HCT116 (cell line): Measurements from ENCODE around the gene OR11A1. TPM values are rescaled to one million over a fixed set of nuclear protein-coding genes. Genes with fewer than 3 reads are reported as not detected.

Experiments
- ATAC-seq: fragments of 200-7000 bp; cut with Tn5 transposase; 2 replicates; pipeline ENCODE4 v1.9.1; 2020; ENCODE audit warnings: mild to moderate bottlenecking, moderate library complexity
- BruUV-seq: library from RNA; stranded (reverse); fragments of 400-500 nt; replicated peaks from 2 replicates; lab custom pipeline; 2021; lab: Mats Ljungman, UMichigan
- CTCF ChIA-PET: fragments of 300-600 bp; sonication (Branson Sonifier 250); formaldehyde crosslinking; loops from one replicate; lab custom pipeline; 2021; ENCODE audit warnings: antibody characterized with exemption; lab: Charles Lee
- POLR2A ChIA-PET: fragments of 300-600, 350-600 bp; sonication (Branson Sonifier 250); formaldehyde crosslinking; loops from one replicate; lab custom pipeline; 2021; ENCODE audit warnings: antibody characterized with exemption; lab: Charles Lee
- RAD21 ChIA-PET, 2 experiments: fragments of 300-600 bp; sonication (Branson Sonifier 250); formaldehyde crosslinking; loops; one replicate each; lab custom pipeline; 2023; ENCODE audit warnings: low total read pairs in 2 of 2; ENCODE audit not compliant: uncharacterized antibody in 2 of 2, unreplicated experiment in 2 of 2, low non-redundant PET in 1 of 2; lab: Charles Lee
- DNase-seq: peaks from one replicate; pipeline ENCODE4 v3.0.0-alpha.2; 2010; ENCODE audit warnings: low read depth, low spot score
- H2AFZ ChIP-seq: fragments of 200-600 bp; shearing (Covaris generic), sonication (generic); 2 replicates; pipeline ENCODE4 v1.6.1; 2017; ENCODE audit warnings: low read depth, mixed run types, mixed read lengths, antibody characterized with exemption, low read length; ENCODE audit not compliant: poor library complexity, severe bottlenecking
- H3K27ac ChIP-seq: 2 replicates; pipeline ENCODE4 v1.5.1; 2012; ENCODE audit warnings: low read depth, low read length
- H3K27me3 ChIP-seq: fragments of 200-600 bp; sonication (generic); 2 replicates; pipeline ENCODE4 v1.6.1; 2016; ENCODE audit warnings: mixed run types, low read length, mixed read lengths; ENCODE audit not compliant: insufficient read depth
- H3K36me3 ChIP-seq, 2 experiments: fragments of 200-500 bp in 1 of 2; fragments of 200-600 bp in 1 of 2; sonication (Bioruptor generic) in 1 of 2; sonication (generic) in 1 of 2; 2 replicates each; pipeline versions ENCODE4 v1.5.1 to v1.6.1; 2014 to 2016; ENCODE audit warnings: low read length in 2 of 2, inconsistent platforms in 1 of 2, mixed read lengths in 1 of 2, mixed run types in 1 of 2; ENCODE audit not compliant: insufficient read depth in 2 of 2, control insufficient read depth in 1 of 2
- H3K4me1 ChIP-seq, 2 experiments: fragments of 200-600 bp in 1 of 2; sonication (generic) in 1 of 2; 2 replicates each; pipeline versions ENCODE4 v1.5.1 to v1.6.1; 2012 to 2017; ENCODE audit warnings: low read length in 2 of 2, inconsistent platforms in 1 of 2, mild to moderate bottlenecking in 1 of 2, mixed read lengths in 1 of 2, mixed run types in 1 of 2, moderate library complexity in 1 of 2; ENCODE audit not compliant: insufficient read depth in 2 of 2, control insufficient read depth in 1 of 2
- H3K4me2 ChIP-seq: fragments of 200-600 bp; sonication (generic); 2 replicates; pipeline ENCODE4 v1.6.1; 2017; ENCODE audit warnings: mixed run types, low read length, mixed read lengths
- H3K4me3 ChIP-seq, 2 experiments: fragments of 200-600 bp in 1 of 2; sonication (generic) in 1 of 2; replicated peaks in 1 of 2; 2 replicates each; pipeline ENCODE4 v1.5.1; 2011 to 2016; ENCODE audit warnings: low read length in 2 of 2, control low read depth in 1 of 2, low read depth in 1 of 2, mild to moderate bottlenecking in 1 of 2, mixed read lengths in 1 of 2, mixed run types in 1 of 2
- H3K79me2 ChIP-seq: fragments of 200-600 bp; sonication (generic); 2 replicates; pipeline ENCODE4 v1.6.1; 2017; ENCODE audit warnings: mild to moderate bottlenecking, mixed run types, low read length, moderate library complexity, mixed read lengths; ENCODE audit not compliant: insufficient read depth
- H3K9ac ChIP-seq: fragments of 200-600 bp; sonication (generic); 2 replicates; pipeline ENCODE4 v1.6.1; 2016; ENCODE audit warnings: low read length, mixed read lengths
- H3K9me2 ChIP-seq: fragments of 200-600 bp; sonication (generic), shearing (Covaris generic); 2 replicates; pipeline ENCODE4 v1.6.1; 2017; ENCODE audit warnings: mixed run types, mild to moderate bottlenecking, moderate library complexity; ENCODE audit not compliant: insufficient read depth
- H3K9me3 ChIP-seq, 2 experiments: fragments of 200-500 bp in 1 of 2; fragments of 200-600 bp in 1 of 2; sonication (Bioruptor generic) in 1 of 2; sonication (generic) in 1 of 2; 2 replicates each; pipeline ENCODE4 v1.6.1; 2014 to 2017; ENCODE audit warnings: low read length in 2 of 2, mixed read lengths in 2 of 2, inconsistent platforms in 1 of 2, low read depth in 1 of 2, mild to moderate bottlenecking in 1 of 2, mixed run types in 1 of 2, moderate library complexity in 1 of 2; ENCODE audit not compliant: control insufficient read depth in 1 of 2, insufficient read depth in 1 of 2
- H4K20me1 ChIP-seq: fragments of 200-600 bp; sonication (generic), shearing (Covaris generic); 2 replicates; pipeline ENCODE4 v1.6.1; 2017; ENCODE audit warnings: mixed run types, mild to moderate bottlenecking, moderate library complexity; ENCODE audit not compliant: insufficient read depth
- EGR1 ChIP-seq: IDR thresholded peaks from 2 replicates; pipeline ENCODE4 v1.6.1; 2012; ENCODE audit warnings: low read depth
- ELF1 ChIP-seq: IDR thresholded peaks from 2 replicates; pipeline ENCODE4 v1.6.1; 2012; ENCODE audit warnings: low read depth, borderline replicate concordance
- FOSL1 ChIP-seq: IDR thresholded peaks from 2 replicates; pipeline ENCODE4 v1.6.1; 2012; ENCODE audit warnings: low read depth
- JUND ChIP-seq: IDR thresholded peaks from 2 replicates; pipeline ENCODE4 v1.6.1; 2012
- RAD21 ChIP-seq: IDR thresholded peaks from 2 replicates; pipeline ENCODE4 v1.6.1; 2012; ENCODE audit warnings: low read depth, mild to moderate bottlenecking
- SP1 ChIP-seq: IDR thresholded peaks from 2 replicates; pipeline ENCODE4 v1.6.1; 2012; ENCODE audit warnings: low read depth
- YY1 ChIP-seq: IDR thresholded peaks from 2 replicates; pipeline ENCODE4 v1.6.1; 2011; ENCODE audit warnings: low read length, low read depth, moderate library complexity, mild to moderate bottlenecking; ENCODE audit not compliant: insufficient replicate concordance; ENCODE audit errors: extremely low read depth
- ZFX ChIP-seq: fragments of 450-650 bp; IDR thresholded peaks from 2 replicates; pipeline ENCODE4 v1.6.1; 2017
- ZNF274 ChIP-seq: fragments of 200-500 bp; sonication (Bioruptor generic); IDR thresholded peaks from 2 replicates; pipeline ENCODE4 v1.6.1; 2014; ENCODE audit warnings: mild to moderate bottlenecking, low read depth, low read length, inconsistent platforms
- intact Hi-C: fragments of 100-400 bp; cut with micrococcal nuclease; formaldehyde crosslinking; loops from 2 replicates; pipeline ENCODE4 v1.10.0; 2022
- total RNA-seq: library from RNA; stranded (reverse); gene quantifications from one replicate; pipeline ENCODE4 v1.2.1, GENCODE V29; 2021; ENCODE audit not compliant: unreplicated experiment
- TF ChIP-seq, protein P1 (sequence below), 3 experiments: fragments of 200-600 bp in 1 of 3; sonication (generic) in 1 of 3; IDR thresholded peaks in 2 of 3; conservative IDR thresholded peaks in 1 of 3; 2 replicates each; pipeline ENCODE4 v1.5.1; 2012 to 2017; ENCODE audit warnings: low read depth in 2 of 3, low read length in 2 of 3, antibody characterized with exemption in 1 of 3, borderline replicate concordance in 1 of 3, control low read depth in 1 of 3, mild to moderate bottlenecking in 1 of 3, mixed read lengths in 1 of 3, mixed run types in 1 of 3, moderate library complexity in 1 of 3; ENCODE audit not compliant: insufficient read depth in 1 of 3
- TF ChIP-seq, protein P2 (sequence below): IDR thresholded peaks from 2 replicates; pipeline ENCODE4 v1.6.1; 2012; ENCODE audit warnings: low read depth
- TF ChIP-seq, protein P3 (sequence below): IDR thresholded peaks from 2 replicates; pipeline ENCODE4 v1.6.1; 2012
- TF ChIP-seq, protein P4 (sequence below): IDR thresholded peaks from 2 replicates; pipeline ENCODE4 v1.6.1; 2011; ENCODE audit warnings: mild to moderate bottlenecking, low read length, moderate library complexity; ENCODE audit not compliant: insufficient replicate concordance; ENCODE audit errors: extremely low read depth

Gene OR11A1
- total RNA-seq, 1 experiment from 2014 or later: not detected

DNA sequence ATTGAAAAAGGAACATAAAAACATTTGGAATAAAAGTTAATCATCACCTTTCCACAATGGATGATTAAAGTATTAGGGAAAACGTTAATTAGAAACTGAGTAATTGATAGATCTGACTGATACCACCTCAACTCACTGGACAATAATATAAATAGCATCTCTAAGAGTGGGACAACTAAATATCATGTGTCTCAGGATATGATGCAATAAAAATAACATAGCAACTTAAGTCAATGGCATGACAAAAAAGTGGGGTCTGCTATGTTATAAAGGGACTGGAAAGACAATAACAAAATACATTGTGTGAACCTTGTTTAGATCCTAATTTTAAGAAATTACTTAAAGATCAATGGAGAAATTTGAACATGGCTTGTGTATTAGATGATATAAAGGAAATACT, 31.8 kb downstream of the OR11A1 start:
- intact Hi-C loops: no loop called here
- no peak overlapping the region for H3K4me3 ChIP-seq
- BruUV-seq: no TSS peak
- DNase-seq (no peak), ATAC-seq (no peak)
- no peaks in the 10 kb centered on the region for H3K4me1 ChIP-seq
- no peak overlapping the region for H2AFZ ChIP-seq
- no peaks in the 10 kb centered on the region for H4K20me1 ChIP-seq
- no peaks in the 10 kb centered on the region for H3K9me3 ChIP-seq
- ChIA-PET RAD21 (no interaction called here), CTCF (no interaction called here)
- H3K4me2 ChIP-seq: no peak overlapping the region
- no peaks in the 10 kb centered on the region for H3K36me3 ChIP-seq
- H3K27ac ChIP-seq: no peak overlapping the region
- TF ChIP-seq ELF1 (no peak), ZFX (no peak), SP1 (no peak), FOSL1 (no peak), RAD21 (no peak), YY1 (no peak), EGR1 (no peak), ZNF274 (no peak), JUND (no peak)
- TF ChIP-seq, protein P1, sequence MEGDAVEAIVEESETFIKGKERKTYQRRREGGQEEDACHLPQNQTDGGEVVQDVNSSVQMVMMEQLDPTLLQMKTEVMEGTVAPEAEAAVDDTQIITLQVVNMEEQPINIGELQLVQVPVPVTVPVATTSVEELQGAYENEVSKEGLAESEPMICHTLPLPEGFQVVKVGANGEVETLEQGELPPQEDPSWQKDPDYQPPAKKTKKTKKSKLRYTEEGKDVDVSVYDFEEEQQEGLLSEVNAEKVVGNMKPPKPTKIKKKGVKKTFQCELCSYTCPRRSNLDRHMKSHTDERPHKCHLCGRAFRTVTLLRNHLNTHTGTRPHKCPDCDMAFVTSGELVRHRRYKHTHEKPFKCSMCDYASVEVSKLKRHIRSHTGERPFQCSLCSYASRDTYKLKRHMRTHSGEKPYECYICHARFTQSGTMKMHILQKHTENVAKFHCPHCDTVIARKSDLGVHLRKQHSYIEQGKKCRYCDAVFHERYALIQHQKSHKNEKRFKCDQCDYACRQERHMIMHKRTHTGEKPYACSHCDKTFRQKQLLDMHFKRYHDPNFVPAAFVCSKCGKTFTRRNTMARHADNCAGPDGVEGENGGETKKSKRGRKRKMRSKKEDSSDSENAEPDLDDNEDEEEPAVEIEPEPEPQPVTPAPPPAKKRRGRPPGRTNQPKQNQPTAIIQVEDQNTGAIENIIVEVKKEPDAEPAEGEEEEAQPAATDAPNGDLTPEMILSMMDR (IDR thresholded peaks at IDR 0.05 in 2 of 3, conservative IDR thresholded peaks at IDR 0.05 in 1 of 3; ENCODE audit: borderline replicate concordance in 1 of 3, insufficient read depth in 1 of 3, low read depth in 2 of 3, low read length in 2 of 3): no peak
- TF ChIP-seq, protein P2, sequence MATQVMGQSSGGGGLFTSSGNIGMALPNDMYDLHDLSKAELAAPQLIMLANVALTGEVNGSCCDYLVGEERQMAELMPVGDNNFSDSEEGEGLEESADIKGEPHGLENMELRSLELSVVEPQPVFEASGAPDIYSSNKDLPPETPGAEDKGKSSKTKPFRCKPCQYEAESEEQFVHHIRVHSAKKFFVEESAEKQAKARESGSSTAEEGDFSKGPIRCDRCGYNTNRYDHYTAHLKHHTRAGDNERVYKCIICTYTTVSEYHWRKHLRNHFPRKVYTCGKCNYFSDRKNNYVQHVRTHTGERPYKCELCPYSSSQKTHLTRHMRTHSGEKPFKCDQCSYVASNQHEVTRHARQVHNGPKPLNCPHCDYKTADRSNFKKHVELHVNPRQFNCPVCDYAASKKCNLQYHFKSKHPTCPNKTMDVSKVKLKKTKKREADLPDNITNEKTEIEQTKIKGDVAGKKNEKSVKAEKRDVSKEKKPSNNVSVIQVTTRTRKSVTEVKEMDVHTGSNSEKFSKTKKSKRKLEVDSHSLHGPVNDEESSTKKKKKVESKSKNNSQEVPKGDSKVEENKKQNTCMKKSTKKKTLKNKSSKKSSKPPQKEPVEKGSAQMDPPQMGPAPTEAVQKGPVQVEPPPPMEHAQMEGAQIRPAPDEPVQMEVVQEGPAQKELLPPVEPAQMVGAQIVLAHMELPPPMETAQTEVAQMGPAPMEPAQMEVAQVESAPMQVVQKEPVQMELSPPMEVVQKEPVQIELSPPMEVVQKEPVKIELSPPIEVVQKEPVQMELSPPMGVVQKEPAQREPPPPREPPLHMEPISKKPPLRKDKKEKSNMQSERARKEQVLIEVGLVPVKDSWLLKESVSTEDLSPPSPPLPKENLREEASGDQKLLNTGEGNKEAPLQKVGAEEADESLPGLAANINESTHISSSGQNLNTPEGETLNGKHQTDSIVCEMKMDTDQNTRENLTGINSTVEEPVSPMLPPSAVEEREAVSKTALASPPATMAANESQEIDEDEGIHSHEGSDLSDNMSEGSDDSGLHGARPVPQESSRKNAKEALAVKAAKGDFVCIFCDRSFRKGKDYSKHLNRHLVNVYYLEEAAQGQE: no peak
- TF ChIP-seq, protein P3, sequence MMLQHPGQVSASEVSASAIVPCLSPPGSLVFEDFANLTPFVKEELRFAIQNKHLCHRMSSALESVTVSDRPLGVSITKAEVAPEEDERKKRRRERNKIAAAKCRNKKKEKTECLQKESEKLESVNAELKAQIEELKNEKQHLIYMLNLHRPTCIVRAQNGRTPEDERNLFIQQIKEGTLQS: no peak
- TF ChIP-seq, protein P4, sequence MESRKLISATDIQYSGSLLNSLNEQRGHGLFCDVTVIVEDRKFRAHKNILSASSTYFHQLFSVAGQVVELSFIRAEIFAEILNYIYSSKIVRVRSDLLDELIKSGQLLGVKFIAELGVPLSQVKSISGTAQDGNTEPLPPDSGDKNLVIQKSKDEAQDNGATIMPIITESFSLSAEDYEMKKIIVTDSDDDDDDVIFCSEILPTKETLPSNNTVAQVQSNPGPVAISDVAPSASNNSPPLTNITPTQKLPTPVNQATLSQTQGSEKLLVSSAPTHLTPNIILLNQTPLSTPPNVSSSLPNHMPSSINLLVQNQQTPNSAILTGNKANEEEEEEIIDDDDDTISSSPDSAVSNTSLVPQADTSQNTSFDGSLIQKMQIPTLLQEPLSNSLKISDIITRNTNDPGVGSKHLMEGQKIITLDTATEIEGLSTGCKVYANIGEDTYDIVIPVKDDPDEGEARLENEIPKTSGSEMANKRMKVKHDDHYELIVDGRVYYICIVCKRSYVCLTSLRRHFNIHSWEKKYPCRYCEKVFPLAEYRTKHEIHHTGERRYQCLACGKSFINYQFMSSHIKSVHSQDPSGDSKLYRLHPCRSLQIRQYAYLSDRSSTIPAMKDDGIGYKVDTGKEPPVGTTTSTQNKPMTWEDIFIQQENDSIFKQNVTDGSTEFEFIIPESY: no peak
- TF ChIP-seq, all 23 proteins: peak for 0
- no peak overlapping the region for H3K9ac ChIP-seq
- POLR2A ChIA-PET: no interaction called here
- H3K27me3 ChIP-seq: peaks cover 2% of the 10 kb centered on the region; the same call in 1 of the 2 replicates
- no peaks in the 10 kb centered on the region for H3K79me2 ChIP-seq
- H3K9me2 ChIP-seq: no peaks in the 10 kb centered on the region
